Heart right ventricle (tissue), 16 donors: ENCODE results near the gene MAG. TPM values are rescaled to one million over a fixed set of nuclear protein-coding genes. Genes with fewer than 3 reads are reported as not detected.

Source experiments
- ATAC-seq, 8 donors: fragments of 200-7000 bp; cut with Tn5 transposase; one replicate each; pipeline ENCODE4 v1.9.1; 2020; ENCODE audit warnings: mild to moderate bottlenecking in 8 of 8, moderate library complexity in 8 of 8, moderate number of reproducible peaks in 1 of 8
- DNase-seq, 2 donors: peaks; one replicate each; pipeline ENCODE4 v3.0.0-alpha.2; 2020
- H3K27ac ChIP-seq, 10 donors: fragments of 200-600 bp; sonication (generic) in 2 of 10; one replicate each; pipeline versions ENCODE4 v1.5.0 to v1.8.0; 2020 to 2022; ENCODE audit warnings: mild to moderate bottlenecking in 3 of 10
- H3K27me3 ChIP-seq, 7 donors: fragments of 200-600 bp; one replicate each; pipeline ENCODE4 v1.8.0; 2021 to 2022; ENCODE audit warnings: mild to moderate bottlenecking in 2 of 7
- H3K36me3 ChIP-seq, 9 donors: fragments of 200-600 bp; sonication (generic) in 1 of 9; one replicate each; pipeline versions ENCODE4 v1.5.0 to v1.8.0; 2020 to 2022; ENCODE audit warnings: mild to moderate bottlenecking in 2 of 9
- H3K4me1 ChIP-seq, 9 donors: fragments of 200-600 bp; sonication (generic) in 1 of 9; one replicate each; pipeline versions ENCODE4 v1.5.0 to v1.8.0; 2020 to 2022; ENCODE audit warnings: mild to moderate bottlenecking in 4 of 9
- H3K4me3 ChIP-seq, 10 donors: fragments of 200-600 bp; sonication (generic) in 2 of 10; one replicate each; pipeline versions ENCODE4 v1.5.0 to v1.8.0; 2020 to 2022; ENCODE audit warnings: mild to moderate bottlenecking in 7 of 10, moderate library complexity in 2 of 10
- H3K9me3 ChIP-seq, 11 donors: fragments of 200-600 bp in 10 of 11; sonication (generic) in 2 of 11; one replicate each; pipeline versions ENCODE4 v1.5.0 to v1.8.0; 2013 to 2022; ENCODE audit warnings: mild to moderate bottlenecking in 2 of 11, control low read depth in 1 of 11, moderate library complexity in 1 of 11
- whole genome bisulfite sequencing, 2 donors: extraction: QIAGEN DNeasy Blood & Tissue Kit; methylation state at CpG; one replicate each; pipeline ENCODE4 v1.1.7; 2013; ENCODE audit warnings: inconsistent platforms in 1 of 2; 5-methylcytosine and 5-hydroxymethylcytosine counted together
- intact Hi-C, 10 donors: fragments of 100-400 bp; cut with DNase I; formaldehyde crosslinking; loops; one replicate each; pipeline versions ENCODE4 v1.11.1 to v1.14.2; 2022
- polyA plus RNA-seq, 2 donors: library from polyadenylated mRNA; stranded (reverse); fragments of 200-250 nt; gene quantifications; one replicate each; pipeline ENCODE4 v1.2.3, GENCODE V29; 2013
- total RNA-seq, 10 donors: library from RNA; stranded (reverse); fragmentation: NEBNext Ultra II Directional in 3 of 10; extraction: Animal tissue kit (Norgen Biotek cat#: 25700) in 3 of 10; gene quantifications; one replicate each; pipeline versions ENCODE4 v1.2.1 to v1.2.4, GENCODE V29; 2021 to 2023
- TF ChIP-seq, protein P1 (sequence below), 9 donors: fragments of 200-600 bp; sonication (generic) in 2 of 9; IDR thresholded peaks; one replicate each; pipeline versions ENCODE4 v1.5.0 to v1.8.0; 2021 to 2022; ENCODE audit warnings: antibody characterized with exemption in 9 of 9, mild to moderate bottlenecking in 5 of 9, moderate library complexity in 1 of 9
- donor health status: Arrhythmogenic right ventricular cardiomyopathy.
- donor health status: ischemic (EF 13 %, LVEDD 7.1; RV severe dilation, severe dysfunction).
- donor health status: healthy with polysubstance abuse.
- donor health status: DM: no; HTN: yes; CAD: no.
- donor health status: DM: no; HTN: no; CAD: no.
- donor health status: ischemic (EF 25% LVEDD 6.9; RV normal size, moderate dysfunction).
- donor health status: ischemic (EF 25% LVEDD 5.7; RV mildly dilated, moderate dysfunction).
- donor health status: healthy.
- donor health status: DM: yes; HTN: yes; CAD: no.
- donor health status: Ischemic cardiomyopathy.
- donor health status: ischemic (EF 35%, LVEDD 5.7; RV mildly dilated, moderate dysfunction).
- donor health status: nonischemic (EF 11% LVEDD 7.7; RV severe dilation, severe dysfunction).
- donor health status: DM: yes; HTN: yes; CAD: no.
- donor health status: PGD.
- donor health status: ischemic (EF 29% LVEDD 5.4; RV normal size, mild dysfunction).
- donor health status: nonischemic (EF 23%, LVEDD 6.1; RV moderate dilation, normal function).

The MAG gene
- total and polyA plus RNA-seq, 12 donors: 0.04 to 0.39 TPM; not detected in 10

GRCh38 chr19:35293363-35293739, 1.4 kb downstream of the MAG start:
- H3K36me3 ChIP-seq: no peaks in the 10 kb centered on the region
- TF ChIP-seq, protein P1, sequence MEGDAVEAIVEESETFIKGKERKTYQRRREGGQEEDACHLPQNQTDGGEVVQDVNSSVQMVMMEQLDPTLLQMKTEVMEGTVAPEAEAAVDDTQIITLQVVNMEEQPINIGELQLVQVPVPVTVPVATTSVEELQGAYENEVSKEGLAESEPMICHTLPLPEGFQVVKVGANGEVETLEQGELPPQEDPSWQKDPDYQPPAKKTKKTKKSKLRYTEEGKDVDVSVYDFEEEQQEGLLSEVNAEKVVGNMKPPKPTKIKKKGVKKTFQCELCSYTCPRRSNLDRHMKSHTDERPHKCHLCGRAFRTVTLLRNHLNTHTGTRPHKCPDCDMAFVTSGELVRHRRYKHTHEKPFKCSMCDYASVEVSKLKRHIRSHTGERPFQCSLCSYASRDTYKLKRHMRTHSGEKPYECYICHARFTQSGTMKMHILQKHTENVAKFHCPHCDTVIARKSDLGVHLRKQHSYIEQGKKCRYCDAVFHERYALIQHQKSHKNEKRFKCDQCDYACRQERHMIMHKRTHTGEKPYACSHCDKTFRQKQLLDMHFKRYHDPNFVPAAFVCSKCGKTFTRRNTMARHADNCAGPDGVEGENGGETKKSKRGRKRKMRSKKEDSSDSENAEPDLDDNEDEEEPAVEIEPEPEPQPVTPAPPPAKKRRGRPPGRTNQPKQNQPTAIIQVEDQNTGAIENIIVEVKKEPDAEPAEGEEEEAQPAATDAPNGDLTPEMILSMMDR (IDR thresholded peaks at IDR 0.05): no peak
- DNase-seq: no peak
- intact Hi-C loops: no loop called here
- 24 to 26% methylated on average over 7 of the region's 7 CpGs for WGBS, 2 donors
- no peak for ATAC-seq
- peaks cover 0 to 55% (median 27%) of the 10 kb centered on the region in 7 donors for H3K27me3 ChIP-seq
- no peak overlapping the region for H3K4me3 ChIP-seq
- H3K27ac ChIP-seq: no peak overlapping the region
- H3K9me3 ChIP-seq: no peaks in the 10 kb centered on the region
- H3K4me1 ChIP-seq: peaks cover 0 to 6% (median 0%) of the 10 kb centered on the region in 9 donors

DNA sequence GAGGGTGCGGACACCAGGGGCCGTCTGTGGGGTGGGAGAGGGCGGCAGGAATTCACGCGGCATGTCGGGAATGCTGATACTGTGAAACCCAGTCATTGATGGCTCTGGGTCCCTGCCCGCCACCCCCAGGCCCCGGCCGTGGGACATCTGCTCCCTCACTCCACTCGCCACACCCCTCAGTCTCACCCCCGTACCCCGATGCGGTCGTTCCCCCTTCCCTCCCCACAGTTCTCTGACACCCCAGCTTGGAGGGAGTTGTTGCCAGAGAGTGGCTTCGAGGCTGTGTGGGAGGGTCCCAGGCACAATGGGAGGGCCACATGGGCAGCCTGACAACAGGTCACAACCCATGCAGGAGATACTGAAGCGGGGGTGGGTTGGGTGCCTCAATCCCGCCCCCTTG, 1.8 kb downstream of the MAG start:
- WGBS, 2 donors: 29 to 30% methylated on average over 17 of the region's 17 CpGs
- intact Hi-C loops: no loop called here
- ATAC-seq: no peak

GRCh38 chr19:35294328-35294727, 2.4 kb downstream of the MAG start:
- WGBS, 2 donors: 66 to 70% methylated on average over 3 of the region's 3 CpGs
- TF ChIP-seq, protein P1 (IDR thresholded peaks at IDR 0.05): no peak
- Histone ChIP-seq H3K4me1 (peaks cover 0 to 6% (median 0%) of the 10 kb centered on the region in 9 donors), H3K4me3 (no peak overlapping the region), H3K36me3 (no peaks in the 10 kb centered on the region), H3K27ac (no peak overlapping the region), H3K9me3 (no peaks in the 10 kb centered on the region), H3K27me3 (peaks cover 0 to 64% (median 31%) of the 10 kb centered on the region in 7 donors)
- no peak for DNase-seq
- intact Hi-C loops: no loop called here
- ATAC-seq: no peak

More for the DNA sequence above, 1.8 kb downstream of the MAG start:
- Histone ChIP-seq H3K4me3 (no peak overlapping the region), H3K4me1 (peaks cover 0 to 6% (median 0%) of the 10 kb centered on the region in 9 donors), H3K9me3 (no peaks in the 10 kb centered on the region), H3K36me3 (no peaks in the 10 kb centered on the region), H3K27ac (no peak overlapping the region), H3K27me3 (peaks cover 0 to 59% (median 27%) of the 10 kb centered on the region in 7 donors)
- DNase-seq: no peak
- TF ChIP-seq, protein P1 (IDR thresholded peaks at IDR 0.05): no peak

DNA sequence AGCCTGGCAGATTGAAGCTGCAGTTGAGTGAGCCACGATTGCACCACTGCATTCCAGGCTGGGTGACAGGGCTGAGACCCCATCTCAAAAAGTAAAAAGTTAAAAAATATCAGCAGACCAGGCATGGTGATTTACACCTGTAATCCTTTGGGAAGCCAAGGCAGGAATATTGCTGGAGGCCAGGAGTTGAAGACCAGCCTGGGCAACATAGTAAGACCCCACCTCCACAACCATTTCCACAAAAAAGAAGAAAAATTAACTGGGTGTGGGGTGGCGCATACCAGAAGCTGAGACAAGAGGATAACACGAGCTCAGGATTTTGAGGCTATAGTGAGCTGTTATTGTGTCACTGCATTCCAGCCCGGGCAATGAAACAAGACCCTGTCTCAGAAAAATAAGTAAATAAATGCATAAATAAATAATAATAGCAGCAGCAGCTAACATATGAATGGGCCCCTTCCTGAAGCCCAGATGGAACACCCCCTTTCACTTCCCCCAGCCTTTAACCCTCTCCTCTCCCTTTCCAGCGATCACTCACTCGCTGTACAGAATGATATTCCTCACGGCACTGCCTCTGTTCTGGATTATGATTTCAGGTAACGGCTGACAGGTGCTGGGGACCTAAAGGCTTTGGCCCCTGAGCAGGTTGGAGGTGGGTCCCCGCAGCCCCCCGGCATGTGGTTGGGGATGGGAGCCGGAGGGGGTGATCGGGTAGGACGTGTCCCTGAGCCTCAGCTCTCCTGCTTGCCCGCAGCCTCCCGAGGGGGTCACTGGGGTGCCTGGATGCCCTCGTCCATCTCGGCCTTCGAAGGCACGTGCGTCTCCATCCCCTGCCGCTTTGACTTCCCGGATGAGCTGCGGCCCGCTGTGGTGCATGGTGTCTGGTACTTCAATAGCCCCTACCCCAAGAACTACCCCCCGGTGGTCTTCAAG, 3.2 kb downstream of the MAG start:
- DNase-seq: no peak
- Histone ChIP-seq H3K27me3 (peaks cover 0 to 70% (median 38%) of the 10 kb centered on the region in 7 donors), H3K9me3 (no peaks in the 10 kb centered on the region), H3K36me3 (no peaks in the 10 kb centered on the region), H3K4me1 (peaks cover 0 to 6% (median 0%) of the 10 kb centered on the region in 9 donors), H3K27ac (no peak overlapping the region), H3K4me3 (no peak overlapping the region)
- no peak for ATAC-seq
- 52 to 61% methylated on average over 25 of the region's 25 CpGs for WGBS, 2 donors
- intact Hi-C loops: no loop called here
- TF ChIP-seq, protein P1 (IDR thresholded peaks at IDR 0.05): no peak
